Panc1 (cell line): ENCODE measurements around the gene CELF2. TPM values are rescaled to one million over a fixed set of nuclear protein-coding genes. Genes with fewer than 3 reads are reported as not detected.

Experiments
- ATAC-seq: fragments of 200-7000 bp; cut with Tn5 transposase; 2 replicates; pipeline ENCODE4 v1.9.1; 2020; ENCODE audit warnings: mild to moderate bottlenecking, moderate library complexity
- BruUV-seq: library from RNA; stranded (reverse); fragments of 400-500 nt; replicated peaks from 2 replicates; lab custom pipeline; 2021; lab: Mats Ljungman, UMichigan
- CTCF ChIA-PET: fragments of 300-600 bp; sonication (Branson Sonifier 250); formaldehyde crosslinking; loops from one replicate; lab custom pipeline; 2022; ENCODE audit warnings: antibody characterized with exemption; lab: Charles Lee
- POLR2A ChIA-PET: fragments of 300-600 bp; sonication (Branson Sonifier 250); formaldehyde crosslinking; loops from one replicate; lab custom pipeline; 2022; ENCODE audit warnings: antibody characterized with exemption; lab: Charles Lee
- DNase-seq: peaks from one replicate; pipeline ENCODE4 v3.0.0-alpha.2; 2010; ENCODE audit warnings: low read depth, low spot score
- H3K27ac ChIP-seq: 2 replicates; pipeline ENCODE4 v1.5.1; 2011; ENCODE audit warnings: mild to moderate bottlenecking, low read length, inconsistent platforms
- H3K27me3 ChIP-seq: fragments of 200-500 bp; sonication (Bioruptor generic); 2 replicates; pipeline ENCODE4 v1.6.0; 2014; ENCODE audit warnings: low read length, inconsistent platforms; ENCODE audit not compliant: control insufficient read depth, insufficient read depth
- H3K36me3 ChIP-seq: fragments of 200-500 bp; sonication (Bioruptor generic); 2 replicates; pipeline ENCODE4 v1.5.1; 2014; ENCODE audit warnings: inconsistent platforms, mild to moderate bottlenecking, low read length, moderate library complexity; ENCODE audit not compliant: control insufficient read depth, insufficient read depth
- H3K4me1 ChIP-seq: 2 replicates; pipeline ENCODE4 v1.5.1; 2011; ENCODE audit warnings: inconsistent platforms, mild to moderate bottlenecking, low read length, moderate library complexity; ENCODE audit not compliant: control insufficient read depth, insufficient read depth
- H3K4me3 ChIP-seq, 2 experiments: 2 replicates each; pipeline ENCODE4 v1.5.1; 2011 to 2012; ENCODE audit warnings: low read depth in 2 of 2, low read length in 2 of 2, mild to moderate bottlenecking in 2 of 2, inconsistent platforms in 1 of 2, moderate library complexity in 1 of 2
- H3K9me3 ChIP-seq: fragments of 200-500 bp; sonication (Bioruptor generic); 2 replicates; pipeline ENCODE4 v1.5.1; 2014; ENCODE audit warnings: low read depth, mild to moderate bottlenecking, inconsistent platforms, low read length, moderate library complexity; ENCODE audit not compliant: control insufficient read depth, insufficient read depth
- POLR2AphosphoS5 ChIP-seq: IDR thresholded peaks from 2 replicates; pipeline ENCODE4 v1.6.1; 2012; ENCODE audit warnings: mild to moderate bottlenecking, low read depth, low read length, moderate library complexity
- SIN3A ChIP-seq: IDR thresholded peaks from 2 replicates; pipeline ENCODE4 v1.6.1; 2012; ENCODE audit warnings: low read depth, mild to moderate bottlenecking, low read length, moderate library complexity, borderline replicate concordance; ENCODE audit not compliant: insufficient read depth
- TCF7L2 ChIP-seq: IDR thresholded peaks from 2 replicates; pipeline ENCODE4 v1.6.1; 2011; ENCODE audit warnings: mild to moderate bottlenecking, low read depth, low read length, inconsistent platforms
- in situ Hi-C: cut with HindIII; loops from 2 replicates; pipeline ENCODE4 v1.10.0; 2016; ENCODE audit warnings: low sequenced_read_pairs, low pct_unique_long_range_greater_than_20kb
- intact Hi-C: fragments of 100-400 bp; cut with micrococcal nuclease; formaldehyde crosslinking; loops from one replicate; pipeline ENCODE4 v1.10.0; 2022; ENCODE audit not compliant: unreplicated experiment
- total RNA-seq: library from RNA; stranded (reverse); gene quantifications from one replicate; pipeline ENCODE4 v1.2.1, GENCODE V29; 2021; ENCODE audit not compliant: unreplicated experiment
- TF ChIP-seq, protein P1 (sequence below), 2 experiments: IDR thresholded peaks; 2 replicates each; pipeline ENCODE4 v1.6.1; 2011 to 2012; ENCODE audit warnings: low read depth in 2 of 2, control low read depth in 1 of 2, low read length in 1 of 2, mild to moderate bottlenecking in 1 of 2, moderate library complexity in 1 of 2; ENCODE audit not compliant: insufficient read depth in 1 of 2
- TF ChIP-seq, protein P2 (sequence below): fragments of 450-650 bp; IDR thresholded peaks from 2 replicates; pipeline ENCODE4 v1.5.1; 2017; ENCODE audit warnings: mild to moderate bottlenecking

The CELF2 gene
- total RNA-seq, 1 experiment from 2014 or later = 0.44 TPM

- intact Hi-C loops = no loop called here
- ChIA-PET POLR2A (no interaction called here), CTCF (no interaction called here)
- H3K27me3 ChIP-seq = no peaks in the 10 kb centered on the region
- no peaks in the 10 kb centered on the region for H3K36me3 ChIP-seq
- no peaks in the 10 kb centered on the region for H3K9me3 ChIP-seq
- no TSS peak for BruUV-seq
- H3K4me3 ChIP-seq = no peak overlapping the region
- TF ChIP-seq, protein P1, sequence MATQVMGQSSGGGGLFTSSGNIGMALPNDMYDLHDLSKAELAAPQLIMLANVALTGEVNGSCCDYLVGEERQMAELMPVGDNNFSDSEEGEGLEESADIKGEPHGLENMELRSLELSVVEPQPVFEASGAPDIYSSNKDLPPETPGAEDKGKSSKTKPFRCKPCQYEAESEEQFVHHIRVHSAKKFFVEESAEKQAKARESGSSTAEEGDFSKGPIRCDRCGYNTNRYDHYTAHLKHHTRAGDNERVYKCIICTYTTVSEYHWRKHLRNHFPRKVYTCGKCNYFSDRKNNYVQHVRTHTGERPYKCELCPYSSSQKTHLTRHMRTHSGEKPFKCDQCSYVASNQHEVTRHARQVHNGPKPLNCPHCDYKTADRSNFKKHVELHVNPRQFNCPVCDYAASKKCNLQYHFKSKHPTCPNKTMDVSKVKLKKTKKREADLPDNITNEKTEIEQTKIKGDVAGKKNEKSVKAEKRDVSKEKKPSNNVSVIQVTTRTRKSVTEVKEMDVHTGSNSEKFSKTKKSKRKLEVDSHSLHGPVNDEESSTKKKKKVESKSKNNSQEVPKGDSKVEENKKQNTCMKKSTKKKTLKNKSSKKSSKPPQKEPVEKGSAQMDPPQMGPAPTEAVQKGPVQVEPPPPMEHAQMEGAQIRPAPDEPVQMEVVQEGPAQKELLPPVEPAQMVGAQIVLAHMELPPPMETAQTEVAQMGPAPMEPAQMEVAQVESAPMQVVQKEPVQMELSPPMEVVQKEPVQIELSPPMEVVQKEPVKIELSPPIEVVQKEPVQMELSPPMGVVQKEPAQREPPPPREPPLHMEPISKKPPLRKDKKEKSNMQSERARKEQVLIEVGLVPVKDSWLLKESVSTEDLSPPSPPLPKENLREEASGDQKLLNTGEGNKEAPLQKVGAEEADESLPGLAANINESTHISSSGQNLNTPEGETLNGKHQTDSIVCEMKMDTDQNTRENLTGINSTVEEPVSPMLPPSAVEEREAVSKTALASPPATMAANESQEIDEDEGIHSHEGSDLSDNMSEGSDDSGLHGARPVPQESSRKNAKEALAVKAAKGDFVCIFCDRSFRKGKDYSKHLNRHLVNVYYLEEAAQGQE (IDR thresholded peaks at IDR 0.05; ENCODE audit: insufficient read depth in 1 of 2, low read depth in 2 of 2, low read length in 1 of 2) = no peak
- TF ChIP-seq, protein P2, sequence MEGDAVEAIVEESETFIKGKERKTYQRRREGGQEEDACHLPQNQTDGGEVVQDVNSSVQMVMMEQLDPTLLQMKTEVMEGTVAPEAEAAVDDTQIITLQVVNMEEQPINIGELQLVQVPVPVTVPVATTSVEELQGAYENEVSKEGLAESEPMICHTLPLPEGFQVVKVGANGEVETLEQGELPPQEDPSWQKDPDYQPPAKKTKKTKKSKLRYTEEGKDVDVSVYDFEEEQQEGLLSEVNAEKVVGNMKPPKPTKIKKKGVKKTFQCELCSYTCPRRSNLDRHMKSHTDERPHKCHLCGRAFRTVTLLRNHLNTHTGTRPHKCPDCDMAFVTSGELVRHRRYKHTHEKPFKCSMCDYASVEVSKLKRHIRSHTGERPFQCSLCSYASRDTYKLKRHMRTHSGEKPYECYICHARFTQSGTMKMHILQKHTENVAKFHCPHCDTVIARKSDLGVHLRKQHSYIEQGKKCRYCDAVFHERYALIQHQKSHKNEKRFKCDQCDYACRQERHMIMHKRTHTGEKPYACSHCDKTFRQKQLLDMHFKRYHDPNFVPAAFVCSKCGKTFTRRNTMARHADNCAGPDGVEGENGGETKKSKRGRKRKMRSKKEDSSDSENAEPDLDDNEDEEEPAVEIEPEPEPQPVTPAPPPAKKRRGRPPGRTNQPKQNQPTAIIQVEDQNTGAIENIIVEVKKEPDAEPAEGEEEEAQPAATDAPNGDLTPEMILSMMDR = no peak
- in situ Hi-C loops = no loop called here
- DNase-seq (no peak), ATAC-seq (no peak)
- H3K27ac ChIP-seq = no peak overlapping the region
- H3K4me1 ChIP-seq = no peaks in the 10 kb centered on the region
These were observed 118.0 kb downstream of the CELF2 start for GRCh38 chr10:11135709-11136108.

DNA sequence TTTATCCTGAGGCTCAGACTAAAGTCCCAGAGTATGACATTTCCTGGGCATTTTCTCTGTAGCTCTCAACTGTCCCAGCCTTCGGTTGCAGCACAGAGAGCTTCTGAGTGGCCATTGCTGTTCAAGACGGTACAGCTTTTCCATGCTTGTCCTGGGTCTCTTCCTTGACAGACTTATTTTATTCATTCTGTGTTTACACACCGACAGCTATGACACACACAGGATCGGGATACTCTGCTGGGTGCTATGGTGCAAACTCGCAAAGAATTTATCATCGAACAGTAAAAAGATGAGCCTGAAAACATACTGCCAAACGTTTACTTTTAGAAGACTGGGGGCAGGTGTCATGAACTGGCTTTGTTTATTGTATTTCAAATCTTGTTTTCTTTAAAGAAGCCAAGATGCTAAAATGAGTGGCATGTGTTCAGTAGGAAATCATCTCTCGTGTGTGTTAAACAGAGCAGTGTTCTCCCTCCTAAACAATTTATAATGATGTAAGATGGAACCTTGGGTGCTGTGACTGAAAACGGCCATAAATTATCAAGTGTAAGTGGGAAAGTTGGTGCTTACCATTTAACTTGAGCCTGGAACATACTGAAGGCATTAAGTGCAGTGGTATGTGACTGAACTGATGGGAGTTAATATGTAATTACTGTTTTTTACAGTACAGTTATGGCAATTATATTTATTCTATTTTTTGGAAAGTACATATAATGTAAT is 120.8 kb downstream of the CELF2 start:
- POLR2A ChIA-PET = no interaction called here
- DNase-seq = no peak
- CTCF ChIA-PET = no interaction called here
- H3K27me3 ChIP-seq = no peaks in the 10 kb centered on the region
- ATAC-seq = no peak
- H3K4me3 ChIP-seq = no peak overlapping the region
- intact Hi-C loops (no loop called here), in situ Hi-C loops (no loop called here)
- BruUV-seq = no TSS peak
- H3K27ac ChIP-seq = no peak overlapping the region
- H3K36me3 ChIP-seq = no peaks in the 10 kb centered on the region
- no peaks in the 10 kb centered on the region for H3K9me3 ChIP-seq
- TF ChIP-seq, protein P1 (IDR thresholded peaks at IDR 0.05; ENCODE audit: insufficient read depth in 1 of 2, low read depth in 2 of 2, low read length in 1 of 2) = no peak
- TF ChIP-seq TCF7L2 = no peak
- TF ChIP-seq POLR2AphosphoS5 = no peak
- TF ChIP-seq SIN3A = no peak
- TF ChIP-seq, protein P2 = no peak
- no peaks in the 10 kb centered on the region for H3K4me1 ChIP-seq
